Tibial nerve (tissue), 4 donors: ENCODE results near the gene KCNA2. TPM values are rescaled to one million over a fixed set of nuclear protein-coding genes. Genes with fewer than 3 reads are reported as not detected.

Experiments
- DNase-seq, 2 donors: peaks; one replicate each; pipeline ENCODE4 v3.0.0-alpha.2; 2019; ENCODE audit warnings: low spot score in 2 of 2
- H3K27ac ChIP-seq, 4 donors: fragments of 200-600 bp; sonication (generic) in 3 of 4; one replicate each; pipeline ENCODE4 v1.5.1; 2017 to 2019; ENCODE audit warnings: mild to moderate bottlenecking in 1 of 4
- H3K27me3 ChIP-seq, 2 donors: fragments of 200-600 bp; sonication (generic) in 1 of 2; one replicate each; pipeline versions ENCODE4 v1.5.1 to v1.6.0; 2017 to 2019
- H3K36me3 ChIP-seq, 3 donors: fragments of 200-600 bp; sonication (generic); one replicate each; pipeline ENCODE4 v1.5.1; 2018 to 2019
- H3K4me1 ChIP-seq, 4 donors: fragments of 200-600 bp; sonication (generic) in 3 of 4; one replicate each; pipeline ENCODE4 v1.5.1; 2017 to 2019
- H3K4me3 ChIP-seq, 4 donors: fragments of 200-600 bp; sonication (generic) in 3 of 4; one replicate each; pipeline ENCODE4 v1.5.1; 2017 to 2019; ENCODE audit warnings: mild to moderate bottlenecking in 1 of 4, moderate library complexity in 1 of 4
- H3K9me3 ChIP-seq, 4 donors: fragments of 200-600 bp; sonication (generic) in 3 of 4; one replicate each; pipeline ENCODE4 v1.5.1; 2017 to 2019
- EP300 ChIP-seq, 2 donors: sonication (generic); formaldehyde crosslinking; IDR thresholded peaks; one replicate each; pipeline ENCODE4 v1.6.1; 2017; ENCODE audit warnings: antibody characterized with exemption in 2 of 2, mild to moderate bottlenecking in 1 of 2
- POLR2A ChIP-seq, 2 donors: fragments of 450-650 bp; IDR thresholded peaks; one replicate each; pipeline ENCODE4 v1.6.1; 2017; ENCODE audit warnings: antibody characterized with exemption in 2 of 2, mild to moderate bottlenecking in 2 of 2, moderate library complexity in 2 of 2
- WGBS, 2 donors: methylation state at CpG; one replicate each; pipeline ENCODE4 v1.1.5; 2018; 5-methylcytosine and 5-hydroxymethylcytosine counted together
- total RNA-seq, 4 donors: library from RNA; depleted of rRNA; stranded (reverse); fragments of >200 nt; gene quantifications; one replicate each; pipeline ENCODE4 v1.1.0, GENCODE V29; 2016
- TF ChIP-seq, protein P1 (sequence below), 5 experiments: fragments of 200-600 bp in 3 of 5; fragments of 450-650 bp in 2 of 5; sonication (generic) in 3 of 5; IDR thresholded peaks; one replicate each; pipeline ENCODE4 v1.5.1; 2016 to 2019; ENCODE audit warnings: antibody characterized with exemption in 5 of 5, mild to moderate bottlenecking in 3 of 5, moderate library complexity in 2 of 5

The KCNA2 gene
- total RNA-seq, 4 donors from 2014 or later, result 10.2 to 22.0 (median 16.5) TPM

- H3K9me3 ChIP-seq, result no peaks in the 10 kb centered on the region
- H3K27ac ChIP-seq, result no peak overlapping the region
- WGBS, 2 donors, result 62 to 76% methylated on average over 1 of the region's 1 CpG
- H3K4me3 ChIP-seq, result no peak overlapping the region
- DNase-seq, result no peak
- H3K36me3 ChIP-seq, result no peaks in the 10 kb centered on the region
- no peaks in the 10 kb centered on the region for H3K4me1 ChIP-seq
- TF ChIP-seq, protein P1, sequence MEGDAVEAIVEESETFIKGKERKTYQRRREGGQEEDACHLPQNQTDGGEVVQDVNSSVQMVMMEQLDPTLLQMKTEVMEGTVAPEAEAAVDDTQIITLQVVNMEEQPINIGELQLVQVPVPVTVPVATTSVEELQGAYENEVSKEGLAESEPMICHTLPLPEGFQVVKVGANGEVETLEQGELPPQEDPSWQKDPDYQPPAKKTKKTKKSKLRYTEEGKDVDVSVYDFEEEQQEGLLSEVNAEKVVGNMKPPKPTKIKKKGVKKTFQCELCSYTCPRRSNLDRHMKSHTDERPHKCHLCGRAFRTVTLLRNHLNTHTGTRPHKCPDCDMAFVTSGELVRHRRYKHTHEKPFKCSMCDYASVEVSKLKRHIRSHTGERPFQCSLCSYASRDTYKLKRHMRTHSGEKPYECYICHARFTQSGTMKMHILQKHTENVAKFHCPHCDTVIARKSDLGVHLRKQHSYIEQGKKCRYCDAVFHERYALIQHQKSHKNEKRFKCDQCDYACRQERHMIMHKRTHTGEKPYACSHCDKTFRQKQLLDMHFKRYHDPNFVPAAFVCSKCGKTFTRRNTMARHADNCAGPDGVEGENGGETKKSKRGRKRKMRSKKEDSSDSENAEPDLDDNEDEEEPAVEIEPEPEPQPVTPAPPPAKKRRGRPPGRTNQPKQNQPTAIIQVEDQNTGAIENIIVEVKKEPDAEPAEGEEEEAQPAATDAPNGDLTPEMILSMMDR (IDR thresholded peaks at IDR 0.05), result no peak
- H3K27me3 ChIP-seq, result no peaks in the 10 kb centered on the region
Observed at GRCh38 chr1:110588486-110588885, 17.7 kb downstream of the KCNA2 start.

DNA sequence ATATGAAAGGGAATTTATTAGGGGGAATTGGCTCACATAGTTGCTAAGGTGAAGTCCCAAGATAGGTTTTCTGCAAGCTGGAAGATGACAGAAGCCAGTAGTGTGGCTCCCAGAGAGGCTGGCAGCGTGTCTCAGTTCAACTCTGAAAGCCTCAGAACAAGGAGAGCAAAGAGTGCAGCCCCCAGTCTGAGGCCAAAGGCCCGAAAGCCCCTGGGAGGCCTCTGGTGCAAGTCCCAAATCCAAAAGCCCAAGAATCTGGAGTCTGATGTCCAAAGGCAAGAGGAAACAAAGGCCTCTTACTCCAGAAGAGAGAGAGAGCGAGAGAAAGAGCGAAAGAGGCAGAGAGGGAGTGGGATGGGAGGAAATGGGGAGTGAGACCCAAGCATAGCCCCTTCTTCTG, 18.3 kb downstream of the KCNA2 start:
- Histone ChIP-seq H3K27ac (no peak overlapping the region), H3K4me1 (no peaks in the 10 kb centered on the region), H3K36me3 (no peaks in the 10 kb centered on the region), H3K9me3 (no peaks in the 10 kb centered on the region), H3K4me3 (no peak overlapping the region), H3K27me3 (no peaks in the 10 kb centered on the region)
- no peak for TF ChIP-seq EP300 (IDR thresholded peaks at IDR 0.05)
- no peak for TF ChIP-seq POLR2A (IDR thresholded peaks at IDR 0.05)
- TF ChIP-seq, protein P1 (IDR thresholded peaks at IDR 0.05), result no peak
- WGBS, 2 donors, result 44 to 50% methylated on average over 4 of the region's 4 CpGs
- no peak for DNase-seq

DNA sequence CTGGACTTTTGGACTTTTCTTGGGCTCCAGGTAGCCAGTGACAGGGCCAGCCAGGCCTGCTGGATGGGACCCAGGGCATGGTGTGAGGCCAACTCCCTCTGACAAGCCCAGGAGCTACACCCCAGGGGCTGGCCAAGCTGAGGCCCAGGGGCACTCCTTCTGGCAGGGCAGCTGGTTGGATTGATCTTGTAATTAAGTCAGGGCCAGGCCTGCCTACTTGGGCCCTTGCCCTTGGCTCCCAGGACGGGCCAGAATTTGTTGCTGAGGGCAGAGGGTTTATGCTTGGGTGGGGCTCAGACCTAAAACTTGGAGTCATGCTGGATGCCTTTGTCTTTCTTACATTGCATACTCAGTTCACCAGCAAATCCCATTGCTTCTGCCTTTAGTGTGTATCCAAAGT, 20.7 kb downstream of the KCNA2 start:
- Histone ChIP-seq H3K27me3 (no peaks in the 10 kb centered on the region), H3K4me1 (peaks cover 0 to 13% (median 5%) of the 10 kb centered on the region in 4 donors), H3K9me3 (no peaks in the 10 kb centered on the region), H3K4me3 (no peak overlapping the region), H3K27ac (no peak overlapping the region), H3K36me3 (no peaks in the 10 kb centered on the region)
- DNase-seq, result no peak
- whole genome bisulfite sequencing, 2 donors, result 38% methylated on average over 1 of the region's 1 CpG
- no peak for TF ChIP-seq POLR2A (IDR thresholded peaks at IDR 0.05)
- TF ChIP-seq EP300 (IDR thresholded peaks at IDR 0.05), result no peak
- TF ChIP-seq, protein P1 (IDR thresholded peaks at IDR 0.05), result no peak

- no peaks in the 10 kb centered on the region for H3K9me3 ChIP-seq
- no peak overlapping the region for H3K4me3 ChIP-seq
- TF ChIP-seq EP300 (IDR thresholded peaks at IDR 0.05), result no peak
- TF ChIP-seq, protein P1 (IDR thresholded peaks at IDR 0.05), result no peak
- no peak for TF ChIP-seq POLR2A (IDR thresholded peaks at IDR 0.05)
- no peak for DNase-seq
- peaks cover 0 to 13% (median 5%) of the 10 kb centered on the region in 4 donors for H3K4me1 ChIP-seq
- no peaks in the 10 kb centered on the region for H3K36me3 ChIP-seq
- 92% methylated on average over 8 of the region's 8 CpGs for WGBS, 2 donors
- no peak overlapping the region for H3K27ac ChIP-seq
- H3K27me3 ChIP-seq, result no peaks in the 10 kb centered on the region
Observed at GRCh38 chr1:110584045-110584444, 22.1 kb downstream of the KCNA2 start.

DNA sequence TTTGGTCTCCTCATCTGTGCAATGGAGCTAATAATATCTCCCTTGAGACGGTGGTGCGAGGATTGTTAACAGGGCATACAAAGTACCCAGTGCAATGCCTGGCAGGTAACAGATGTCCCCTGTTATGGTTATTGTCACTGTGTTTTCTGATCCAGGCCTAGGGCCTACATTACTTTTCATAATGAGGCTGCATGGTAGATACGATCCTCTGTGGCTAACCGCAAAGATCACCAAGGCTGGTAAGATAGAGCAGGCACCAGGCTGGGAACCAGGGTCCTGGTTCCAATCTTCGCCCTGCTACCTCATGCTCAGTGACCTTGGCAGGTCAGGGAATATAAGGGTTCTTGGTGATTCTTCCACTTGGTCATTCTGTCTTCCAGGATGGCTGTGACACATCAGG, 22.7 kb downstream of the KCNA2 start:
- Histone ChIP-seq H3K36me3 (no peaks in the 10 kb centered on the region), H3K27me3 (no peaks in the 10 kb centered on the region), H3K4me3 (no peak overlapping the region), H3K4me1 (peaks cover 0 to 13% (median 5%) of the 10 kb centered on the region in 4 donors), H3K9me3 (no peaks in the 10 kb centered on the region), H3K27ac (no peak overlapping the region)
- 89 to 95% methylated on average over 5 of the region's 5 CpGs for WGBS, 2 donors
- no peak for DNase-seq
- TF ChIP-seq POLR2A (IDR thresholded peaks at IDR 0.05) (no peak), EP300 (IDR thresholded peaks at IDR 0.05) (no peak)
- TF ChIP-seq, protein P1 (IDR thresholded peaks at IDR 0.05), result no peak
